ENCODE data around the gene DCUN1D1. TPM values are rescaled to one million over a fixed set of nuclear protein-coding genes. Genes with fewer than 3 reads are reported as not detected.
A peak's percentile ranks its signal among the peaks of the same experiment; 100 is the strongest.

DCUN1D1 gene
- polyA plus RNA-seq, 3 donors: 6.1 to 37.6 (median 26.9) TPM

- peaks cover 35 to 88% of the 10 kb centered on the region in 2 donors for H3K36me3 ChIP-seq (replicated peaks in 1 of 2; ENCODE audit: control insufficient read depth in 1 of 2, insufficient read depth in 2 of 2, low read length in 2 of 2)
- Mint-ChIP-seq H3K27ac (peak overlapping the region in 1 of 7 donors; percentile 40), H3K4me1 (no peaks in the 10 kb centered on the region), H3K4me3 (no peak overlapping the region), H3K9me3 (no peaks in the 10 kb centered on the region), H3K36me3 (peaks cover 48 to 66% of the 10 kb centered on the region in 2 donors), H3K27me3 (ENCODE audit: low read depth in 3 of 3) (peaks cover 0 to 1% (median 0%) of the 10 kb centered on the region in 3 donors)
- H3K27ac ChIP-seq (ENCODE audit: low read depth in 1 of 2, low read length in 2 of 2): no peak overlapping the region
- no peaks in the 10 kb centered on the region for H4K20me1 ChIP-seq (ENCODE audit: insufficient read depth, low read length)
- no peaks in the 10 kb centered on the region for H3K4me1 ChIP-seq (ENCODE audit: control insufficient read depth in 1 of 2, insufficient read depth in 2 of 2, low read length in 2 of 2)
- H3K9me3 ChIP-seq (replicated peaks in 1 of 2; ENCODE audit: control insufficient read depth in 1 of 2, insufficient read depth in 1 of 2, low read length in 2 of 2): no peaks in the 10 kb centered on the region
- H3K27me3 ChIP-seq (ENCODE audit: control insufficient read depth in 2 of 2, insufficient read depth in 2 of 2, low read length in 2 of 2): no peaks in the 10 kb centered on the region
- H3K4me2 ChIP-seq (replicated peaks; ENCODE audit: extremely low read depth, low read length, poor library complexity, severe bottlenecking): no peak overlapping the region
- no CpG with 5 or more reads among the region's 1 CpG for WGBS (ENCODE audit: insufficient coverage)
- no peaks in the 10 kb centered on the region for H3K79me2 ChIP-seq (ENCODE audit: insufficient read depth, low read length)
- no peak overlapping the region for H3K4me3 ChIP-seq (replicated peaks in 1 of 3; ENCODE audit: low read depth in 2 of 3, low read length in 3 of 3)
- DNase-seq: no peak
- H3K9ac ChIP-seq (ENCODE audit: insufficient read depth, low read length, poor library complexity, severe bottlenecking): no peak overlapping the region
- TF ChIP-seq CTCF (IDR thresholded peaks at IDR 0.05): no peak
- no peak overlapping the region for H2AFZ ChIP-seq (ENCODE audit: insufficient read depth, low read depth, low read length, poor library complexity, severe bottlenecking)
- intact Hi-C loops (cut with micrococcal nuclease): no loop called here
These were observed 71.9 kb downstream of the DCUN1D1 start for GRCh38 chr3:182908471-182908870.

GRCh38 chr3:182906036-182906435 lies 74.3 kb downstream of the DCUN1D1 start:
- intact Hi-C loops (cut with micrococcal nuclease): no loop called here
- H3K4me1 Mint-ChIP-seq: no peaks in the 10 kb centered on the region
- Histone ChIP-seq H3K36me3 (replicated peaks in 1 of 2; ENCODE audit: control insufficient read depth in 1 of 2, insufficient read depth in 2 of 2, low read length in 2 of 2) (peaks cover 41 to 86% of the 10 kb centered on the region in 2 donors), H3K4me3 (replicated peaks in 1 of 3; ENCODE audit: low read depth in 2 of 3, low read length in 3 of 3) (no peak overlapping the region), H3K27ac (ENCODE audit: low read depth in 1 of 2, low read length in 2 of 2) (no peak overlapping the region), H3K79me2 (ENCODE audit: insufficient read depth, low read length) (no peaks in the 10 kb centered on the region), H2AFZ (ENCODE audit: insufficient read depth, low read depth, low read length, poor library complexity, severe bottlenecking) (no peak overlapping the region), H4K20me1 (ENCODE audit: insufficient read depth, low read length) (no peaks in the 10 kb centered on the region), H3K27me3 (ENCODE audit: control insufficient read depth in 2 of 2, insufficient read depth in 2 of 2, low read length in 2 of 2) (no peaks in the 10 kb centered on the region), H3K9ac (ENCODE audit: insufficient read depth, low read length, poor library complexity, severe bottlenecking) (no peak overlapping the region), H3K9me3 (replicated peaks in 1 of 2; ENCODE audit: control insufficient read depth in 1 of 2, insufficient read depth in 1 of 2, low read length in 2 of 2) (no peaks in the 10 kb centered on the region), H3K4me2 (replicated peaks; ENCODE audit: extremely low read depth, low read length, poor library complexity, severe bottlenecking) (no peak overlapping the region), H3K4me1 (ENCODE audit: control insufficient read depth in 1 of 2, insufficient read depth in 2 of 2, low read length in 2 of 2) (no peaks in the 10 kb centered on the region)
- H3K27ac Mint-ChIP-seq: no peak overlapping the region
- no peaks in the 10 kb centered on the region for H3K9me3 Mint-ChIP-seq
- H3K36me3 Mint-ChIP-seq: peaks cover 46 to 56% of the 10 kb centered on the region in 2 donors
- no peak overlapping the region for H3K4me3 Mint-ChIP-seq
- WGBS (ENCODE audit: insufficient coverage): no CpG with 5 or more reads among the region's 1 CpG
- H3K27me3 Mint-ChIP-seq (ENCODE audit: low read depth in 3 of 3): peaks cover 0 to 1% (median 0%) of the 10 kb centered on the region in 3 donors
- DNase-seq: no peak
- no peak for TF ChIP-seq CTCF (IDR thresholded peaks at IDR 0.05)

All from CD14-positive monocyte (primary cell).